HL-60 (cell line): ENCODE measurements around the gene MYO1D.

Experiments used
- GABPA ChIP-seq: IDR thresholded peaks from 2 replicates; pipeline ENCODE4 v1.6.1; 2012; ENCODE audit warnings: low read depth
- POLR2AphosphoS5 ChIP-seq: IDR thresholded peaks from 2 replicates; pipeline ENCODE4 v1.6.1; 2012; ENCODE audit warnings: low read depth
- REST ChIP-seq: IDR thresholded peaks from 2 replicates; pipeline ENCODE4 v1.6.1; 2012; ENCODE audit warnings: low read depth; ENCODE audit not compliant: insufficient replicate concordance
- TF ChIP-seq, protein P1 (sequence below): IDR thresholded peaks from one replicate; pipeline ENCODE4 v1.5.1; 2011; ENCODE audit warnings: low read length, control low read depth, inconsistent platforms; ENCODE audit not compliant: insufficient read depth

GRCh38 chr17:32664936-32665583 is 211.9 kb downstream of the MYO1D start:
- TF ChIP-seq, protein P1, sequence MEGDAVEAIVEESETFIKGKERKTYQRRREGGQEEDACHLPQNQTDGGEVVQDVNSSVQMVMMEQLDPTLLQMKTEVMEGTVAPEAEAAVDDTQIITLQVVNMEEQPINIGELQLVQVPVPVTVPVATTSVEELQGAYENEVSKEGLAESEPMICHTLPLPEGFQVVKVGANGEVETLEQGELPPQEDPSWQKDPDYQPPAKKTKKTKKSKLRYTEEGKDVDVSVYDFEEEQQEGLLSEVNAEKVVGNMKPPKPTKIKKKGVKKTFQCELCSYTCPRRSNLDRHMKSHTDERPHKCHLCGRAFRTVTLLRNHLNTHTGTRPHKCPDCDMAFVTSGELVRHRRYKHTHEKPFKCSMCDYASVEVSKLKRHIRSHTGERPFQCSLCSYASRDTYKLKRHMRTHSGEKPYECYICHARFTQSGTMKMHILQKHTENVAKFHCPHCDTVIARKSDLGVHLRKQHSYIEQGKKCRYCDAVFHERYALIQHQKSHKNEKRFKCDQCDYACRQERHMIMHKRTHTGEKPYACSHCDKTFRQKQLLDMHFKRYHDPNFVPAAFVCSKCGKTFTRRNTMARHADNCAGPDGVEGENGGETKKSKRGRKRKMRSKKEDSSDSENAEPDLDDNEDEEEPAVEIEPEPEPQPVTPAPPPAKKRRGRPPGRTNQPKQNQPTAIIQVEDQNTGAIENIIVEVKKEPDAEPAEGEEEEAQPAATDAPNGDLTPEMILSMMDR, result no peak
- TF ChIP-seq POLR2AphosphoS5 (no peak), GABPA (no peak), REST (no peak)
